ENCODE data around the gene UBE3A. TPM values are rescaled to one million over a fixed set of nuclear protein-coding genes. Genes with fewer than 3 reads are reported as not detected.

Gene UBE3A
- total and polyA plus RNA-seq, 3 donors from 2014 or later = 77.3 to 103 (median 86.5) TPM

DNA sequence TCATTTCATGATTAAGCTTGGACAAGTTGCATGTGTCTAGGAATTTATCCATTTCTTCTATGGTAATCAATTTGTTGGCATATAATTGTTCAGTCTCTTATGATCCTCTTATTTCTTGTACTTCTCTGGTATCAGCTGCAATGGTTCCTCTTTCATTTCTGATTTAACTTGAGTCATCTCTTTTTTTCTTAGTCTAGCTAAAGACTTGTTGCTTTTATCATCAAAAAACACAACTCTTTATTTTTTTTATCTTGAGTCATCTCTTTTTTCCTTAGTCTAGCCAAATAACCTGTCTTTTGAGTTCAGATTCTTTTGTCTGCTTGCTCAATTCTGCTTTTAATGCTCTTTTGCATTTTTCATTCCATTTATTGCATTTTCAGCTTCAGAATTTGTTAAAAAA is 37.3 kb downstream of the UBE3A start:
- Histone ChIP-seq H3K4me1 (no peaks in the 10 kb centered on the region), H3K9me3 (no peaks in the 10 kb centered on the region), H3K4me3 (no peak overlapping the region), H3K27ac (no peak overlapping the region), H3K27me3 (no peaks in the 10 kb centered on the region), H3K36me3 (ENCODE audit: low read depth, missing control alignments) (no peaks in the 10 kb centered on the region)
- DNase-seq = no peak
- TF ChIP-seq POLR2A (IDR thresholded peaks at IDR 0.05) (no peak), CTCF (IDR thresholded peaks at IDR 0.05) (no peak)
- intact Hi-C loops (cut with DNase I; ENCODE audit: low total_unique reads) = no loop called here

DNA sequence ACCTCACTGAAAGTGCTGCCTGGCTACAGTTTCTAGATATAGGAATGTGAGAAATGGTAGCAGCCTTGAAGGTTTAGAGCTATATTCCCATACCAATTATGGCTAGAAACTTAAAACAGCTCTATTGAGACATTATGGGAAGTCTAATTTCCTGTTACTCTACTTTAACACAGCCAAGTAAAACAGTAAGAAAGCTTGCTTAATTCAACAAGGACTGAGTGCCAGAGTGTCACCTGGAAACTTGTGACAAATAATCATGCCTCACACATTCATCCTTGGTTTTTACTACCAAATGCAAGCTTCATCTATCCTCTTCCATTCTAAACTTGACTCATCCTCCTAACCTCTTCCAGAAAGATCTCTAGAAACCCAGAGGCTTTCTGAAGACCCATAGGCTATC is 41.7 kb downstream of the UBE3A start:
- intact Hi-C loops (cut with DNase I; ENCODE audit: low total_unique reads) = no loop called here
- H3K4me3 ChIP-seq = no peak overlapping the region
- no peaks in the 10 kb centered on the region for H3K9me3 ChIP-seq
- no peaks in the 10 kb centered on the region for H3K27me3 ChIP-seq
- no peaks in the 10 kb centered on the region for H3K36me3 ChIP-seq (ENCODE audit: low read depth, missing control alignments)
- no peak overlapping the region for H3K27ac ChIP-seq
- no peak for DNase-seq
- H3K4me1 ChIP-seq = no peaks in the 10 kb centered on the region
- TF ChIP-seq POLR2A (IDR thresholded peaks at IDR 0.05) (no peak), CTCF (IDR thresholded peaks at IDR 0.05) (no peak)

DNA sequence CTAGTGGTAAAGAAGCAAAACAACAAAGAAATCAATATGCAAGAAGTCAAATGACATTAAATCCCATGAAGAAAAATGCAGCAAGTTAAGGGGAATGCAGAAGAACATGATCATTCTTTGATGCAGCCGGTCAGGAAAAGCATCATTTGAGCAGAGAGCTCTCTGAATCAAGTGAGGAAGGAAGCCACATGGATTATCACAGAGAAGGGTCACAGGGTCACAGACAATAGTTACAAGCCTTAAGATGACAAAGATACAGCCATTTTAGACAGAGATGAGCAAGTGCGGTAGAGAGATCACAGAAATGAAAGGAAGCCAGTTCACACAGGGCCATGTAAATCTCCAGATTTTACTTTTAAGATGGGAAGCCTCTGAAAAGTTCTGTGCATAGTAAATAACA is 43.9 kb downstream of the UBE3A start:
- H3K27me3 ChIP-seq = no peaks in the 10 kb centered on the region
- no peaks in the 10 kb centered on the region for H3K4me1 ChIP-seq
- no peaks in the 10 kb centered on the region for H3K9me3 ChIP-seq
- no peak overlapping the region for H3K27ac ChIP-seq
- no peak for DNase-seq
- no peak for TF ChIP-seq CTCF (IDR thresholded peaks at IDR 0.05)
- no peak for TF ChIP-seq POLR2A (IDR thresholded peaks at IDR 0.05)
- intact Hi-C loops (cut with DNase I; ENCODE audit: low total_unique reads) = no loop called here
- H3K4me3 ChIP-seq = no peak overlapping the region
- H3K36me3 ChIP-seq (ENCODE audit: low read depth, missing control alignments) = no peaks in the 10 kb centered on the region
- WGBS, 2 donors = 81 to 88% methylated on average over 2 of the region's 2 CpGs

DNA sequence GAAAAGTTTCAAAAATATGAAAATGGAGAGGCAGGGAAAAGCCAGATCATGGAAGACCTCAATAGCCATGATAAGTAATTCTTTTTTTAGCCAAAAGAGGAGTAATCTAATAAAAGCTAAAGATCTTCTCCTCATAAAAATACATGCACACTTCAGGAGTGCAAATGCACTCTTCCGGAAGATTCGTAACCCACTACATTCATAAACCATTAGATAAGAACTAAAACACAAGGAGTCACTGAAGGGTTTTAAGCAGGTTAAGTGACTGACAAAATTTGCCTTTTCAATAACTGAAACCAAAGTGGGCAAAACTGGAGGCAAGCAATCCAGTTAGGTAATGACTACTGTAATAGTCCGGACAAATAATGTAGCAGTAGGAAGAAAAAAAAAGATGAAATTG is 46.0 kb downstream of the UBE3A start:
- WGBS, 2 donors = 93 to 94% methylated on average over 3 of the region's 3 CpGs
- H3K36me3 ChIP-seq (ENCODE audit: low read depth, missing control alignments) = no peaks in the 10 kb centered on the region
- no peak for DNase-seq
- H3K9me3 ChIP-seq = no peaks in the 10 kb centered on the region
- no peak overlapping the region for H3K27ac ChIP-seq
- H3K4me3 ChIP-seq = no peak overlapping the region
- intact Hi-C loops (cut with DNase I; ENCODE audit: low total_unique reads) = no loop called here
- TF ChIP-seq POLR2A (IDR thresholded peaks at IDR 0.05) = no peak
- no peak for TF ChIP-seq CTCF (IDR thresholded peaks at IDR 0.05)
- H3K4me1 ChIP-seq = no peaks in the 10 kb centered on the region
- no peaks in the 10 kb centered on the region for H3K27me3 ChIP-seq

DNA sequence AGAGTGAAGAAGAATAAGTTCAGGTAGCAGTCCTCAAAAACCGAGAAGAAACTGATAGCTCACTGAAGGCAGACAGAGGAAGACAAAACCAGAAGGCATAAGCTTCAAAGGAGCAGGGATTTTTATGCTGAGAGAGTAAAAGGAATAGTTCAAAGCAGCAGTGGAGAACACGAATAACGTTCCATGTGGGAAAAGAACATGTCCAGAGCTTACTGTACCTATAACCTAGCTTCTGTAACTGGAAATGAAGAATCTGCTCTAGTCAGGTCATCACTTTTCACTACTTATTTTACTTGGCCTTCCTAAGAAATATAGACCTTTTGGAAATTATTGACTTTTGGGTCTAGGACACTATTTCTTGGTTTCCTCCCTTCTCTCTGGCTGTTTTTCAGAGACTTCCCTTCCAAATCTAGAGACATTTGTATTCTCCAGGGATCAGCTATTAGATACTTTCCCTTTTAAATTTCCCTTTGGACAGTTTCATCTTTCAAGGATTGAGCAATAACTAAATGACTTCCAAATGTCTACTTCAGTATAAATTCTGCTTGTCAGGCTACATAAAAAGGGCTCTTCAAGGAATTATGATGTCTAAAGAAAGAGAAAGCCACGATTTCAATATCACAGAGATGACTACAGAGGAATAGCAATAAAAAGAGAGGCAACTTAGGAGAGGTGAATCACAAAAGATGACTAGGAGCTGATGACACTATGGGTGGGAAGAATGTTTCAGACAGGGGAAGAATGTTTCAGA is 46.7 kb downstream of the UBE3A start:
- H3K27me3 ChIP-seq = no peaks in the 10 kb centered on the region
- 57 to 75% methylated on average over 4 of the region's 4 CpGs for WGBS, 2 donors
- no peak for DNase-seq
- TF ChIP-seq POLR2A (IDR thresholded peaks at IDR 0.05) = no peak
- H3K36me3 ChIP-seq (ENCODE audit: low read depth, missing control alignments) = no peaks in the 10 kb centered on the region
- H3K27ac ChIP-seq = no peak overlapping the region
- no peaks in the 10 kb centered on the region for H3K9me3 ChIP-seq
- no peaks in the 10 kb centered on the region for H3K4me1 ChIP-seq
- intact Hi-C loops (cut with DNase I; ENCODE audit: low total_unique reads) = no loop called here
- H3K4me3 ChIP-seq = no peak overlapping the region
